Retinal pigment epithelial cell (primary cell): ENCODE results near the gene ATG14.

ENCODE experiments used
- DNase-seq: peaks from one replicate; pipeline ENCODE4 v3.0.0-alpha.2; 2010; ENCODE audit warnings: low read depth
- H3K4me3 ChIP-seq: 2 replicates; pipeline ENCODE4 v1.5.1; 2011; ENCODE audit warnings: mild to moderate bottlenecking, low read length, control low read depth, moderate library complexity
- TF ChIP-seq, protein P1 (sequence below): conservative IDR thresholded peaks from 2 replicates; pipeline ENCODE4 v1.5.1; 2011; ENCODE audit warnings: low read depth, low read length, control low read depth, inconsistent platforms

The ATG14 gene

DNA sequence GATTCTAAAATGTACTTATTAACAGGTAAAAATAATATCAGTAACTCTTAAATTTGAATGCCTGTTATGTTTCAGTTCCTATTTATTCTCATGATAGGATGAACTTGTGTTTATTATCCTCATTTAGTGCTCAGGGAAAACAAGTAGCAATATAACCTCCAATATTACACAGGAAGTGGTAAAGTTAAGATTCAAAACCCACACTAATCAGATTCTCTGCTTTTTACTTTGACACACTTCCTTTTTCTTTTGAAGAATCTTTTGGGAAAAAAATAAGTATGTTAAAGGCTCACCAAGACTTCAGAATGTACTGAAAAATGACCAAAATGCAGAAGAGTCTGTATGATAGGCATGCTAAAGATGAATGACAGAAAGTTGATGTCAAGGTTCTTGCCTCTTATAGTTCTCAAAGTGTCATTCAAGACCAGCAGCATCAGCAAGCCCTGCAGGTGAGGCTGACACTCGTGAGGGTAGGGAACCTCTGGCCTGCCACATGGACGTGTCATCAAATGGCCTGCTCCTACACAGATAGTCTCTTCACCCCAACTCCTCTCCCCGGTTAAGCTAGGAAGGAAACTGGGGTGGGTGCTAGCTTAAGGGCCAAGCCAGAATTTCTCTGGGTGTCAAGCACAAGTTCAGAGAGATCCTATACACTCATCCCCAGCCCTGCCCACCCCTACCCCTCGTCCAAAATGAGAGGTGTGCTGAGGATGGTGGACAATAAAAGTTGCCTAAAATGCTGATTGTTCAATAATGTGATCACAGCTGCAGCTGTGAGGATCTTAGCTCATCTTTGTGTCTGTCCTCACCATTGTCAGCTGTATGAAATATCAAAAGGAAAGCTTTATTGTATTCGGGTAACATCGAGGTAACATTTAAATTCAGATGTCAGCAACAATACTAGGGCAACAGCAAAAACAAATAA, 22.5 kb upstream of the ATG14 start:
- TF ChIP-seq, protein P1, sequence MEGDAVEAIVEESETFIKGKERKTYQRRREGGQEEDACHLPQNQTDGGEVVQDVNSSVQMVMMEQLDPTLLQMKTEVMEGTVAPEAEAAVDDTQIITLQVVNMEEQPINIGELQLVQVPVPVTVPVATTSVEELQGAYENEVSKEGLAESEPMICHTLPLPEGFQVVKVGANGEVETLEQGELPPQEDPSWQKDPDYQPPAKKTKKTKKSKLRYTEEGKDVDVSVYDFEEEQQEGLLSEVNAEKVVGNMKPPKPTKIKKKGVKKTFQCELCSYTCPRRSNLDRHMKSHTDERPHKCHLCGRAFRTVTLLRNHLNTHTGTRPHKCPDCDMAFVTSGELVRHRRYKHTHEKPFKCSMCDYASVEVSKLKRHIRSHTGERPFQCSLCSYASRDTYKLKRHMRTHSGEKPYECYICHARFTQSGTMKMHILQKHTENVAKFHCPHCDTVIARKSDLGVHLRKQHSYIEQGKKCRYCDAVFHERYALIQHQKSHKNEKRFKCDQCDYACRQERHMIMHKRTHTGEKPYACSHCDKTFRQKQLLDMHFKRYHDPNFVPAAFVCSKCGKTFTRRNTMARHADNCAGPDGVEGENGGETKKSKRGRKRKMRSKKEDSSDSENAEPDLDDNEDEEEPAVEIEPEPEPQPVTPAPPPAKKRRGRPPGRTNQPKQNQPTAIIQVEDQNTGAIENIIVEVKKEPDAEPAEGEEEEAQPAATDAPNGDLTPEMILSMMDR = no peak
- DNase-seq = no peak
- H3K4me3 ChIP-seq = no peak overlapping the region

DNA sequence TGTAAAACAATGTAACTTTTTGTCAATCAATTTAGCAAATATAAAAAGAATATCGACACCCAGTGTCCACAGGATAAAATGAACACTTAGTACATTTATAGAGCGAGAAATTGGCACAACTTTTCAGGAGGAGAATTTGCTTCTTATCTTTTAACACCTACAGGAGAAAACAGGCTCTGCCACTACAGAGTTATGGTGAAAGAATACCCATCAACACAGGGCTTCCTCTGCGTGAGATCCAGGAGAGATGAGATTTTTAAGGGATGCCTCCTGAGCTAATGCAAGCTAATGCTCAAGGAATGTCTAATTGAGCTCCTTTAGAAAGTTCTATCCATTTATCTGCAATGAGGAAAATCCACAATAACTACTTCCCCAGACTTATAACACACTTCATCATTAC, 21.0 kb upstream of the ATG14 start:
- no peak for DNase-seq
- H3K4me3 ChIP-seq = no peak overlapping the region
- TF ChIP-seq, protein P1 = no peak

DNA sequence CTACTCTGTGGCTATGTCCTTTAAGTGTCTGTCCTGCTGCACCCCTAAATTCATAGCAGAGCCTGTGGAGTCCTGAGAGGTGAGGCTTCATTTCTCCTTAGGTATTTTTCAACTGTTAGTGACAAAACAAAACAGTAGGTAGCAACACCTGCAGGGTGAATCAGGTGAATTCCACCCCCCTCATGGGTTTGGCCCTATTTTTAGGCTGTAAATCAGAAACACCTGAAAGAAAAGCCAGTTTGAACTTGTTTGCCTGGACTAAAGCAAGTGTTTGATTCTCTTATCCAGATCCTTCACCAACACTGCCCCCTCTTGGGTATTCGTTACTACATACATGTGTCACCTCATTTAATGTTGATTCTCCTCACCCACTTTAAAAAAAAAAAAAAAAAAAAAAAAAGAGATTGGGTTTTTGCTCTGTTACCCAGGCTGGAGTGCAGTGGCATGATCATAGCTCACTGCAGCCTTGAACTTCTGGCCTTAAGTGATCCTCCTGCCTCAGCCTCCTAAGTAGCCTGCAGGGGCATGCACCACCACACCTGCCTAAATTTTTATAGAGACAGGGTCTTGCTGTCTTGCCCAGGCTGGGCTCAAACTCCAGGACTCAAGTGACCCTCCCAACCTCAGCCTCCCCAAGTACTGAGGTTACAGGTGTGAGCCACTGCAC, 18.5 kb upstream of the ATG14 start:
- TF ChIP-seq, protein P1 = peak; percentile 58
- peak; percentile 58 for DNase-seq
- no peak overlapping the region for H3K4me3 ChIP-seq

DNA sequence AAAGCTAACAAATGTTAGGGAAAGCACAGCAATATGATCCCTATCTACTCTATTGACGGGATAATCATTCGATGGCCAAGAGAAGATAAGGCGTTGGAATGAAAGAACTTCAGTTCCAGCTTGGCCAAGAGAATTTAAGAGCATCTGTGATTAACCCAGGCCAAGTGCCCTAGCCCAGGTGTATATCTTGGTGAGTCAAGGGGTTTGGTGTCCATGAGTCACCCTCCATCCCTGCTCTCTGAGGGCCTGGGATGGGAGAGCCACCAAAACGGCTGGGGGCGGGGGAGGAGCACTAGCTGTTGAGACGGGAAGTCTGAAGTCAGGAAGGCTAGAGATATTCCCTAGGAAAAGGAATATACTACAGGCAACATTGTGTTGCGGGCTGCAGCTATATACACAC, 15.8 kb upstream of the ATG14 start:
- no peak overlapping the region for H3K4me3 ChIP-seq
- TF ChIP-seq, protein P1 = no peak
- DNase-seq = no peak

DNA sequence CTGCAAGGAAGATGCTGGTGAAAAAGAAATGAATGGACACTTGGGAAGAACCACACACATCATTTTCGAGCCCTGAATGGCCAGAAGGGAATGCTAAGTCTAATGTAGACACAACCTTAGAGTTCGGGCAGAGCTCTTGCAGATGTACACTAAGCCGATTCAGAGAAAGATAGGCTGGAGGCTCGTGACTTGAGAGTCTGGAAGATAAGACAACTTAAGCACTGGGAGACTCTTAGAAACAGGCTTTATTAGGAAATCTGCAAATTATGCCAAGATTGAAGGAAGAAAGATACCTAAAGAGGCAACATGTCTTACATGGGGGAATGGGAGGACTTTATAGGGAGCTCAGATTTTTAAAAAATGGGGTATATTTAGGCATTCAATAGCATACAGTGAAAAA, 15.3 kb upstream of the ATG14 start:
- DNase-seq = no peak
- H3K4me3 ChIP-seq = no peak overlapping the region
- TF ChIP-seq, protein P1 = no peak

DNA sequence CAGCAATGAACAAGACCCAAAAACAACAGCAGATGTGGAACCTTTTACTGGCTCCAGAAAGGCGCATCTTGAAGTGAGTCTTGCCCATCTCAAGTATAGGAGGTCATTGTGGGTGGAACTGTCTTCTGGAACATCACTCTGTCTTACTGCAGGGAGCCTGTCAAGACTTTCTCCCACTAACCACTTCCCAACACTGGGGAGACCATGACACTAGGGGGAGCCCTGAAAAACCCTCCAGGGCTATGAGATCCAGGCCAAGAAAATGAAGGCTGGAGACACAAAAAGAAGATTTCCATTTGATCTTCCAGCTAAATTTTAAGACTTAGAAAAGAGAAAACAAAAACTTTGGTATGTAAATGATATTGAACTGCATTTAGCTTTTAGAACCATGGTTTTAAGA, 13.5 kb upstream of the ATG14 start:
- H3K4me3 ChIP-seq = no peak overlapping the region
- TF ChIP-seq, protein P1 = peak; percentile 44
- no peak for DNase-seq
